HCT116 (cell line): ENCODE results near the gene CCDC32. TPM values are rescaled to one million over a fixed set of nuclear protein-coding genes. Genes with fewer than 3 reads are reported as not detected.

ENCODE experiments used
- ATAC-seq: fragments of 200-7000 bp; cut with Tn5 transposase; 2 replicates; pipeline ENCODE4 v1.9.1; 2020; ENCODE audit warnings: mild to moderate bottlenecking, moderate library complexity
- BruUV-seq: library from RNA; stranded (reverse); fragments of 400-500 nt; replicated peaks from 2 replicates; lab custom pipeline; 2021; lab: Mats Ljungman, UMichigan
- CTCF ChIA-PET: fragments of 300-600 bp; sonication (Branson Sonifier 250); formaldehyde crosslinking; loops from one replicate; lab custom pipeline; 2021; ENCODE audit warnings: antibody characterized with exemption; lab: Charles Lee
- POLR2A ChIA-PET: fragments of 300-600, 350-600 bp; sonication (Branson Sonifier 250); formaldehyde crosslinking; loops from one replicate; lab custom pipeline; 2021; ENCODE audit warnings: antibody characterized with exemption; lab: Charles Lee
- RAD21 ChIA-PET, 2 experiments: fragments of 300-600 bp; sonication (Branson Sonifier 250); formaldehyde crosslinking; loops; one replicate each; lab custom pipeline; 2023; ENCODE audit warnings: low total read pairs in 2 of 2; ENCODE audit not compliant: uncharacterized antibody in 2 of 2, unreplicated experiment in 2 of 2, low non-redundant PET in 1 of 2; lab: Charles Lee
- DNase-seq: peaks from one replicate; pipeline ENCODE4 v3.0.0-alpha.2; 2010; ENCODE audit warnings: low read depth, low spot score
- H2AFZ ChIP-seq: fragments of 200-600 bp; shearing (Covaris generic), sonication (generic); 2 replicates; pipeline ENCODE4 v1.6.1; 2017; ENCODE audit warnings: low read depth, mixed run types, mixed read lengths, antibody characterized with exemption, low read length; ENCODE audit not compliant: poor library complexity, severe bottlenecking
- H3K27ac ChIP-seq: 2 replicates; pipeline ENCODE4 v1.5.1; 2012; ENCODE audit warnings: low read depth, low read length
- H3K27me3 ChIP-seq: fragments of 200-600 bp; sonication (generic); 2 replicates; pipeline ENCODE4 v1.6.1; 2016; ENCODE audit warnings: mixed run types, low read length, mixed read lengths; ENCODE audit not compliant: insufficient read depth
- H3K36me3 ChIP-seq, 2 experiments: fragments of 200-500 bp in 1 of 2; fragments of 200-600 bp in 1 of 2; sonication (Bioruptor generic) in 1 of 2; sonication (generic) in 1 of 2; 2 replicates each; pipeline versions ENCODE4 v1.5.1 to v1.6.1; 2014 to 2016; ENCODE audit warnings: low read length in 2 of 2, inconsistent platforms in 1 of 2, mixed read lengths in 1 of 2, mixed run types in 1 of 2; ENCODE audit not compliant: insufficient read depth in 2 of 2, control insufficient read depth in 1 of 2
- H3K4me1 ChIP-seq, 2 experiments: fragments of 200-600 bp in 1 of 2; sonication (generic) in 1 of 2; 2 replicates each; pipeline versions ENCODE4 v1.5.1 to v1.6.1; 2012 to 2017; ENCODE audit warnings: low read length in 2 of 2, inconsistent platforms in 1 of 2, mild to moderate bottlenecking in 1 of 2, mixed read lengths in 1 of 2, mixed run types in 1 of 2, moderate library complexity in 1 of 2; ENCODE audit not compliant: insufficient read depth in 2 of 2, control insufficient read depth in 1 of 2
- H3K4me2 ChIP-seq: fragments of 200-600 bp; sonication (generic); 2 replicates; pipeline ENCODE4 v1.6.1; 2017; ENCODE audit warnings: mixed run types, low read length, mixed read lengths
- H3K4me3 ChIP-seq, 2 experiments: fragments of 200-600 bp in 1 of 2; sonication (generic) in 1 of 2; replicated peaks in 1 of 2; 2 replicates each; pipeline ENCODE4 v1.5.1; 2011 to 2016; ENCODE audit warnings: low read length in 2 of 2, control low read depth in 1 of 2, low read depth in 1 of 2, mild to moderate bottlenecking in 1 of 2, mixed read lengths in 1 of 2, mixed run types in 1 of 2
- H3K79me2 ChIP-seq: fragments of 200-600 bp; sonication (generic); 2 replicates; pipeline ENCODE4 v1.6.1; 2017; ENCODE audit warnings: mild to moderate bottlenecking, mixed run types, low read length, moderate library complexity, mixed read lengths; ENCODE audit not compliant: insufficient read depth
- H3K9ac ChIP-seq: fragments of 200-600 bp; sonication (generic); 2 replicates; pipeline ENCODE4 v1.6.1; 2016; ENCODE audit warnings: low read length, mixed read lengths
- H3K9me2 ChIP-seq: fragments of 200-600 bp; sonication (generic), shearing (Covaris generic); 2 replicates; pipeline ENCODE4 v1.6.1; 2017; ENCODE audit warnings: mixed run types, mild to moderate bottlenecking, moderate library complexity; ENCODE audit not compliant: insufficient read depth
- H3K9me3 ChIP-seq, 2 experiments: fragments of 200-500 bp in 1 of 2; fragments of 200-600 bp in 1 of 2; sonication (Bioruptor generic) in 1 of 2; sonication (generic) in 1 of 2; 2 replicates each; pipeline ENCODE4 v1.6.1; 2014 to 2017; ENCODE audit warnings: low read length in 2 of 2, mixed read lengths in 2 of 2, inconsistent platforms in 1 of 2, low read depth in 1 of 2, mild to moderate bottlenecking in 1 of 2, mixed run types in 1 of 2, moderate library complexity in 1 of 2; ENCODE audit not compliant: control insufficient read depth in 1 of 2, insufficient read depth in 1 of 2
- H4K20me1 ChIP-seq: fragments of 200-600 bp; sonication (generic), shearing (Covaris generic); 2 replicates; pipeline ENCODE4 v1.6.1; 2017; ENCODE audit warnings: mixed run types, mild to moderate bottlenecking, moderate library complexity; ENCODE audit not compliant: insufficient read depth
- CEBPB ChIP-seq: IDR thresholded peaks from 2 replicates; pipeline ENCODE4 v1.6.1; 2012; ENCODE audit warnings: low read depth
- CTCF ChIP-seq, 3 experiments: fragments of 200-600 bp in 1 of 3; sonication (generic) in 1 of 3; IDR thresholded peaks in 2 of 3; conservative IDR thresholded peaks in 1 of 3; 2 replicates each; pipeline ENCODE4 v1.5.1; 2012 to 2017; ENCODE audit warnings: low read depth in 2 of 3, low read length in 2 of 3, antibody characterized with exemption in 1 of 3, borderline replicate concordance in 1 of 3, control low read depth in 1 of 3, mild to moderate bottlenecking in 1 of 3, mixed read lengths in 1 of 3, mixed run types in 1 of 3, moderate library complexity in 1 of 3; ENCODE audit not compliant: insufficient read depth in 1 of 3
- ELF1 ChIP-seq: IDR thresholded peaks from 2 replicates; pipeline ENCODE4 v1.6.1; 2012; ENCODE audit warnings: low read depth, borderline replicate concordance
- EZH2phosphoT487 ChIP-seq: fragments of 200-600 bp; IDR thresholded peaks from 2 replicates; pipeline ENCODE4 v1.6.1; 2018; ENCODE audit warnings: antibody characterized with exemption, borderline replicate concordance
- FOSL1 ChIP-seq: IDR thresholded peaks from 2 replicates; pipeline ENCODE4 v1.6.1; 2012; ENCODE audit warnings: low read depth
- JUND ChIP-seq: IDR thresholded peaks from 2 replicates; pipeline ENCODE4 v1.6.1; 2012
- MAX ChIP-seq: IDR thresholded peaks from 2 replicates; pipeline ENCODE4 v1.6.1; 2012
- POLR2A ChIP-seq: IDR thresholded peaks from 2 replicates; pipeline ENCODE4 v1.7.0; 2011; ENCODE audit warnings: borderline replicate concordance; ENCODE audit not compliant: insufficient read depth, insufficient read length; ENCODE audit errors: extremely low read depth
- RAD21 ChIP-seq: IDR thresholded peaks from 2 replicates; pipeline ENCODE4 v1.6.1; 2012; ENCODE audit warnings: low read depth, mild to moderate bottlenecking
- REST ChIP-seq: IDR thresholded peaks from 2 replicates; pipeline ENCODE4 v1.6.1; 2012; ENCODE audit warnings: low read depth
- SIN3A ChIP-seq: IDR thresholded peaks from 2 replicates; pipeline ENCODE4 v1.6.1; 2012; ENCODE audit warnings: low read depth
- SP1 ChIP-seq: IDR thresholded peaks from 2 replicates; pipeline ENCODE4 v1.6.1; 2012; ENCODE audit warnings: low read depth
- SRF ChIP-seq: IDR thresholded peaks from 2 replicates; pipeline ENCODE4 v1.6.1; 2012; ENCODE audit warnings: low read depth
- TCF7L2 ChIP-seq: IDR thresholded peaks from 2 replicates; pipeline ENCODE4 v1.7.0; 2011; ENCODE audit warnings: borderline replicate concordance, inconsistent platforms; ENCODE audit not compliant: insufficient read depth, insufficient read length; ENCODE audit errors: extremely low read depth
- YY1 ChIP-seq: IDR thresholded peaks from 2 replicates; pipeline ENCODE4 v1.6.1; 2011; ENCODE audit warnings: low read length, low read depth, moderate library complexity, mild to moderate bottlenecking; ENCODE audit not compliant: insufficient replicate concordance; ENCODE audit errors: extremely low read depth
- ZBTB33 ChIP-seq: IDR thresholded peaks from 2 replicates; pipeline ENCODE4 v1.6.1; 2011; ENCODE audit warnings: mild to moderate bottlenecking, low read length, moderate library complexity; ENCODE audit not compliant: insufficient replicate concordance; ENCODE audit errors: extremely low read depth
- ZFX ChIP-seq: fragments of 450-650 bp; IDR thresholded peaks from 2 replicates; pipeline ENCODE4 v1.6.1; 2017
- ZNF274 ChIP-seq: fragments of 200-500 bp; sonication (Bioruptor generic); IDR thresholded peaks from 2 replicates; pipeline ENCODE4 v1.6.1; 2014; ENCODE audit warnings: mild to moderate bottlenecking, low read depth, low read length, inconsistent platforms
- intact Hi-C: fragments of 100-400 bp; cut with micrococcal nuclease; formaldehyde crosslinking; loops from 2 replicates; pipeline ENCODE4 v1.10.0; 2022
- total RNA-seq: library from RNA; stranded (reverse); gene quantifications from one replicate; pipeline ENCODE4 v1.2.1, GENCODE V29; 2021; ENCODE audit not compliant: unreplicated experiment

CCDC32 gene
- total RNA-seq, 1 experiment from 2014 or later, result 18.6 TPM

GRCh38 chr15:40593588-40594428, 29.0 kb upstream of the CCDC32 start, which contains the start of gene KNL1:
TSS of gene KNL1 (plus strand) at chr15:40594249. CDS start at chr15:40602932, 8,683 bp downstream.
- CTCF ChIA-PET, result interaction anchor here (1.3 to 1.4 kb wide), 2 partner anchors 9 to 189 kb away, joined by 3 to 4 read pairs; no protein-coding TSS in a partner anchor
- intact Hi-C loops, result loop anchor here (5.0 to 10.0 kb wide), 2 partner anchors 191 to 298 kb away; partner anchors contain the start of gene VPS18
- RAD21 ChIA-PET, result no interaction called here
- BruUV-seq, result no TSS peak
- no peaks in the 10 kb centered on the region for H3K9me2 ChIP-seq
- H3K36me3 ChIP-seq, result no peaks in the 10 kb centered on the region
- H2AFZ ChIP-seq, result peak within 1 kb of the TSS; percentile 90
- no peaks in the 10 kb centered on the region for H4K20me1 ChIP-seq
- no peaks in the 10 kb centered on the region for H3K27me3 ChIP-seq
- peaks cover 43% of the 10 kb centered on the region for H3K79me2 ChIP-seq
- peak; percentile 81 for ATAC-seq
- H3K9me3 ChIP-seq, result no peaks in the 10 kb centered on the region
- POLR2A ChIA-PET, result interaction anchor here (0.8 kb wide), 1 partner anchor 10 kb away, joined by 3 read pairs; no protein-coding TSS in a partner anchor
- DNase-seq, result peak; percentile 93
- peak within 1 kb of the TSS; percentile 89 for H3K27ac ChIP-seq
- peaks cover 0 to 24% of the 10 kb centered on the region in 2 experiments; a peak in 2 of 4 replicates for H3K4me1 ChIP-seq
- H3K4me2 ChIP-seq, result peak within 1 kb of the TSS; percentile 67
- H3K4me3 ChIP-seq, result peak within 1 kb of the TSS; percentile 80 to 89
- peak within 1 kb of the TSS; percentile 84 for H3K9ac ChIP-seq
- TF ChIP-seq JUND, result no peak
- no peak for TF ChIP-seq CTCF (IDR thresholded peaks at IDR 0.05 in 2 of 3, conservative IDR thresholded peaks at IDR 0.05 in 1 of 3; ENCODE audit: borderline replicate concordance in 1 of 3, insufficient read depth in 1 of 3, low read depth in 2 of 3, low read length in 2 of 3)
- no peak for TF ChIP-seq EZH2phosphoT487
- peak; percentile 95 for TF ChIP-seq SIN3A
- peak; percentile 98 for TF ChIP-seq CEBPB
- peak; percentile 76 for TF ChIP-seq SP1
- TF ChIP-seq RAD21, result no peak
- peak; percentile 53 for TF ChIP-seq TCF7L2
- no peak; the same call in 1 of the 2 replicates for TF ChIP-seq ELF1
- no peak for TF ChIP-seq ZNF274
- TF ChIP-seq FOSL1, result 0 out of 2 replicates have a peak, but pooled peaks have one; percentile 15
- peak; percentile 86 for TF ChIP-seq MAX
- no peak for TF ChIP-seq ZFX
- peak; percentile 99 for TF ChIP-seq YY1
- TF ChIP-seq SRF, result 0 out of 2 replicates have a peak, but pooled peaks have one; percentile 57
- TF ChIP-seq ZBTB33, result peak; percentile 68
- TF ChIP-seq REST, result no peak
- peak; percentile 62 for TF ChIP-seq POLR2A
